HG03565 (cell line): ENCODE results near the gene SAXO1.

ENCODE experiments used
- ATAC-seq: cut with Tn5 transposase; IDR thresholded peaks from one replicate; pipeline ENCODE4 v1.9.1; 2021; ENCODE audit warnings: mild to moderate bottlenecking, moderate library complexity; ENCODE audit not compliant: unreplicated experiment

The SAXO1 gene

GRCh38 chr9:18920141-18921084 lies 112.6 kb downstream of the SAXO1 start:
- no peak for ATAC-seq

GRCh38 chr9:18911714-18912342 lies 121.2 kb downstream of the SAXO1 start:
- no peak for ATAC-seq

GRCh38 chr9:18910916-18911315 lies 122.1 kb downstream of the SAXO1 start:
- no peak for ATAC-seq

DNA sequence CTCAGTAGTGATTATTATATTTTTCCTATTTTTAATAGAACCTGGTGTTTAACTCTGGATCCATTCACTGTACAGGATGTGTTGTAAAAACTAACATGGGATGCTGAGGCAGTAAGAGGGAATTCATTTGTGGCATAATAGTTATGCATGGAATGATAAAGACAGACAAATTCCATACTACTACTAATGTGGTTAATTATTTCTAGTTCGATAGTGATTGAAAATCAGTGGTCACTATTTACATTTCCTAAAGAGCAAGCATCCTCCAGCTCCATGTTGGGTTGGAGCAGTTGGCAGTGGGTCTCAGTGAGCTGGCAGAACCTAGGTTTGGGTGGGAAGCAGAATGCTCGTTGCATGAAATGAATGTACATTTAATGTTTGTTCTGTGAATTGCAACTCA lies 122.6 kb downstream of the SAXO1 start:
- ATAC-seq, result no peak

DNA sequence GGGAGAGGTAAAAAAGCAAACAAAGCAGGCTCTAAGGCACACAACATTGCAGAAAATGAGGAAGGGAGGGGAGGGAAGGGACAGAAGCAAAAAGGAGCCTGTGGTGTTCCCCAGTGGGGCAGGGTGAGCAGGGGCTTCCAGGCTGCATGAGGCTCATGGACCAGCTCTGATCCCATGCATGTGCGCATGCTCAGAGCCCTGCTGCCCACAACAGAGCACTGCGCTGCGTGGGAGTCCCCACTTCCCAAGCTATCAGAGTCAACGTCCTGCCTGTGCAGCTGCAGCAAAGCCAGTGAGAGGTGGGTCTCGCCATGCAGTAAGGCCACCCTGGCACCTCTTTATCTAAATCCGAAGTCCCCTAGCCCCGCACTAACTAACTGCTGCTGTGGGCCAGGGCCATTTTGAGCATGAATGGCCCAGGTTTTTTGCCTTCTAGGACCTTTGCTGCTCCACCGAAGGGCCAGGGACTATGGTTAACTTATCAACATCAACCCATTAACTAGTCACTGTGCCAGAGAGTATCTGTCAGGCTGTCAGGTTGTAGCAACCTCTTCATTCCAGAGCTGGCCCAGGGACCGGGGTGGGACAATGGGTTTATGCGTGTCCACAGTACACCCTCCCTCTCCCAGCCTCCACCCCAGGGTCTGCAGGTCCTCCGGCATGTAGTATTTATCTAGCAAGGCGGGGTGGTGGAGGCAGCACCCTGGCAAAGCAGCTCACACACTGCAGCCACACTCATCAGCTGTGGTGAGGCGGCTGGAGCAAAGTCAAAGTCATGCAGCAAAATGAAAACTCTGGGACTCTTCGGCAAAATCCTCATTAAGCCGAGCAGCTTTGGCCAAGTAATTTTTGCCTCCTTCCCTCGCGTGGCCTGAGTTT lies 123.6 kb downstream of the SAXO1 start:
- no peak for ATAC-seq

- ATAC-seq, result no peak
Measured at GRCh38 chr9:18907927-18908625, 124.9 kb downstream of the SAXO1 start.

DNA sequence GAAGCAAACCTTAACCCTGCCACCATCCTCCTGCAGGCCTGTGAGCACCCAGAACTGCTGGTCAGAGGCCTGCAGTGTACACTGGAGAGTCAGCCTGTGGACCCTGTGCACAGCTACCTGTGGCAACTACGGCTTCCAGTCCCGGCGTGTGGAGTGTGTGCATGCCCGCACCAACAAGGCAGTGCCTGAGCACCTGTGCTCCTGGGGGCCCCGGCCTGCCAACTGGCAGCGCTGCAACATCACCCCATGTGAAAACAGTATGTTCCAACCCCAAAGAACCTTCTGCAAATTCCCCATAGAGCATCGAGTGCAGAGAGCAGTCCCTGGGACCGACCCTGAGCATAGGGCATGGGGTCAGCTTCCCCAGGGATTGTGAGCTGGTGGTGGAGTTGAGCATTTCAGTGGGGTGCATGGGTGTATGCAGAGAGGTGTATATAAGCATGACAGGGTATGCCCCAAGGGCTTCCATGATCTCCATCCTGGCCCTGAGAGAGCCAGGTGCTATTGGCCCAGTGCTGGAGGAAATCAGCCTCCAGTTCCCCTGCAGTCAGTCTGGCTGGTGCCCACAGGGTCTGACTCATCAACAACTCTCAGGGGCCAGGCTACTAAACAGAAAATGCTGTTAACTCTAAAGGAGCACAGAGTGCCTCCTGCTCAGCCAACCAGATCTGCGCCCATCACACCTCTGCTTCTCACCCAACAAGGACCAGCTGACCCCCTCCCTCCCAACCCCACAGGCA lies 126.2 kb downstream of the SAXO1 start:
- ATAC-seq, result no peak

- ATAC-seq, result no peak
Measured at GRCh38 chr9:18905883-18906629, 127.0 kb downstream of the SAXO1 start.

- ATAC-seq, result no peak
Measured at GRCh38 chr9:18905028-18905882, 127.8 kb downstream of the SAXO1 start.

DNA sequence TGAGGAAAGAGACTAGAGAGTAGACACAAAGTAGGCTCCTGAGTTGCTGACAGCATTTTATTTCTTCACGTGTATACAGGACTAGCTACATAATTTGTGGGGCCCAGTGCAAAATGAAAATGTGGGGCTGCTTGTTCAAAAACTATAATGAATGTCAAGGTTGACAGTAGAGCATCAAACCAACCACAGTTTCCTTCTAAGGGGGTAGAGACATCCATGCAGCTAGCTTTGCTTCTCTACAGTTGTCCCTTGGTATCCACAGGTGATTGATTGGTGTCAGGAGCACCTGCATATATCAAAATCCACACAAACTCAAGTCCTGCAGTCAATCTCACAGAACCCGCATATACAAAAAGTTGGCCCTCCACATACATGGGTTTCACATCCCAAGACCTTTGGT lies 129.6 kb downstream of the SAXO1 start:
- ATAC-seq, result no peak

GRCh38 chr9:18896531-18897179 lies 136.4 kb downstream of the SAXO1 start:
- ATAC-seq, result no peak

GRCh38 chr9:18896004-18896403 lies 137.0 kb downstream of the SAXO1 start:
- ATAC-seq, result no peak

- ATAC-seq, result no peak
Measured at GRCh38 chr9:18893491-18893890, 139.5 kb downstream of the SAXO1 start.

DNA sequence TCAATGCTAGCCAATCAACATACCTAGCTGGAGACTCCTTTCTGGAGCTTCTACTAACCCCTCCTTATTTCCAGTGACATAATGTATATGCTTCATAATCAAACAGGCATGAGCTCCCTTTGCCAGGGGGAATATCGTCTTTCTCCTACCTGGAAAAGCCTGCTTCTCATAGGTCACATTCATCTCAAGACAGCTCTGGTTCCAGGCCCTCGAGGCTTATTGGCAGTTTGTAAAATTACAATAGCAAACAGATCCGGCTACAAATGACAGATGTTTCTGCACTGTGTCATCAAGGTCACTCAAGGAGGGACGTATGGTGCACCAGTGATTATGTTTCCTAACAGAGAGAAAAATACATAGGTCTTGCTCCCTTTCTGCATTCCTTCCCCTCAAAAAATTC lies 140.0 kb downstream of the SAXO1 start:
- ATAC-seq, result no peak

DNA sequence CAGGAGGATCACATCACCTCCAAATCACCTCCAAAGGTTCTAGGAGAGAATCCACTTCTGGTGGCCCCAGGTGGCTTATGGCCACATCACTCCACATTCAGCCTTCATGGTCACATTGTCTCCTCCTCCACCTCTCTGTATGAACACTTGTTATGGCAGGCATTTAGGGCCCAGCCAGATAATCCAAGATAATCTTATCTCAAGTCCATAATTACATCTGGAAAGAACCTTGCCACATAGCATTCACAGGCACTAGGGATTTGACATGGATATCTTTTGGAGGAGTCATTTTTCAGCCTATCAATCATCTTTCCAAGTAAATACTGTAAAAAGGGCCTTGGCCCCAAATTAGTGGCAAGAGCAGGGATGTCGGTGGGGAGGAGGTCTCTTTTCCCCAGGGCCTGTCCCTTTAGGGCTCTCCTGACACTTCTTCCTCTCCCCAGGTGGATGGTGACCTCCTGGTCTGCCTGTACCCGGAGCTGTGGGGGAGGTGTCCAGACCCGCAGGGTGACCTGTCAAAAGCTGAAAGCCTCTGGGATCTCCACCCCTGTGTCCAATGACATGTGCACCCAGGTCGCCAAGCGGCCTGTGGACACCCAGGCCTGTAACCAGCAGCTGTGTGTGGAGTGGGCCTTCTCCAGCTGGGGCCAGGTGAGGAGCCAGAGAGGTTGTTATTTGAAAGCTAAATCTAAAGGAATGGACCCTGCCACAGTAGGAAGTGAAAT lies 140.9 kb downstream of the SAXO1 start:
- ATAC-seq, result no peak

DNA sequence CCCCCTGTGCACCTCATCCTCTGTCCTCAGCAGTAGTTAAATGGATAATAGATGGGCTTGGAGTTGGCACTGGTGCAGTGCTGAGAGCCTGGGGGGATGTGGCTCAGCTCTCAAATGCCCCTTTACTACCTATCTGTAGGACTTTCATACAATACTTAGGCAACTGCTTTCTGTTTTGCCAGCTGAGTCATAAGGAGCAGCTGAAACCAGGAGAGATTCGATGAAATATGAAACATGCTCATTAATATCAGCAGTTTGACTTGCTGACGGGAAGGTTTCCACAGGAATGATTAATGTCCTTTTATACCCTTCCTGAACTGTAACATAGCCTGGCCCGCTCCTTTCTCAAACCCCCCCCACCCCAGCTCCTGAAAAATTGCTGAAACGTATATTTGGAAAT lies 142.6 kb downstream of the SAXO1 start:
- ATAC-seq, result peak; percentile 70

DNA sequence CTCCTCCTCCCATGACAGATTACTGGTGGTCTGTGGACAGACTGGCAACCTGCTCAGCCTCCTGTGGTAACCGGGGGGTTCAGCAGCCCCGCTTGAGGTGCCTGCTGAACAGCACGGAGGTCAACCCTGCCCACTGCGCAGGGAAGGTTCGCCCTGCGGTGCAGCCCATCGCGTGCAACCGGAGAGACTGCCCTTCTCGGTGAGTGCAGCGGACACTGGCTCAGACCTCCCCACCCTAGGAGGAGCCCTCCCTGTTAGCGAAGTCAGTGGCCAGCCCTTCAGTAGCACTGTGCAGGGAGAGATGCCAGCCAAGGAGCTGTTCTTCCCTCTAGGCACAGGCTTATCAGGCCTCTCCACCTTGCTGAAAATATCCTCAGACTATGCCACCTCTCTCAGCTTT lies 143.5 kb downstream of the SAXO1 start:
- no peak for ATAC-seq
